ENCODE data around the gene SNCA.

Gene SNCA

GRCh38 chr4:89813197-89813596 lies 23.8 kb downstream of the SNCA start:
- no peak for DNase-seq (ENCODE audit: low read depth)

GRCh38 chr4:89807441-89808140 lies 29.4 kb downstream of the SNCA start:
- DNase-seq (ENCODE audit: low read depth), result no peak

GRCh38 chr4:89805297-89805696 lies 31.7 kb downstream of the SNCA start:
- no peak for DNase-seq (ENCODE audit: low read depth)

GRCh38 chr4:89803915-89804314 lies 33.0 kb downstream of the SNCA start:
- DNase-seq (ENCODE audit: low read depth), result no peak

- DNase-seq (ENCODE audit: low read depth), result no peak
These were observed 33.9 kb downstream of the SNCA start for GRCh38 chr4:89803036-89803435.

GRCh38 chr4:89800527-89801103 lies 36.3 kb downstream of the SNCA start:
- no peak for DNase-seq (ENCODE audit: low read depth)

GRCh38 chr4:89800012-89800516 lies 36.9 kb downstream of the SNCA start:
- no peak for DNase-seq (ENCODE audit: low read depth)

- no peak for DNase-seq (ENCODE audit: low read depth)
These were observed 37.9 kb downstream of the SNCA start for GRCh38 chr4:89799071-89799470.

- DNase-seq (ENCODE audit: low read depth), result no peak
These were observed 39.8 kb downstream of the SNCA start for GRCh38 chr4:89797117-89797516.

GRCh38 chr4:89788206-89789072 lies 48.5 kb downstream of the SNCA start:
- DNase-seq (ENCODE audit: low read depth), result no peak

- DNase-seq (ENCODE audit: low read depth), result no peak
These were observed 52.2 kb downstream of the SNCA start for GRCh38 chr4:89784686-89785231.

GRCh38 chr4:89781321-89781720 lies 55.6 kb downstream of the SNCA start:
- DNase-seq (ENCODE audit: low read depth), result no peak

- no peak for DNase-seq (ENCODE audit: low read depth)
These were observed 63.2 kb downstream of the SNCA start for GRCh38 chr4:89773805-89774204.

- DNase-seq (ENCODE audit: low read depth), result no peak
These were observed 67.1 kb downstream of the SNCA start for GRCh38 chr4:89769856-89770255.

- DNase-seq (ENCODE audit: low read depth), result no peak
These were observed 69.0 kb downstream of the SNCA start for GRCh38 chr4:89767924-89768323.

GRCh38 chr4:89765966-89766365 lies 71.0 kb downstream of the SNCA start:
- DNase-seq (ENCODE audit: low read depth), result no peak

- DNase-seq (ENCODE audit: low read depth), result no peak
These were observed 71.4 kb downstream of the SNCA start for GRCh38 chr4:89765528-89765927.

GRCh38 chr4:89762311-89762710 lies 74.7 kb downstream of the SNCA start:
- DNase-seq (ENCODE audit: low read depth), result no peak

GRCh38 chr4:89759426-89759825 lies 77.5 kb downstream of the SNCA start:
- no peak for DNase-seq (ENCODE audit: low read depth)

GRCh38 chr4:89757154-89757719 lies 79.7 kb downstream of the SNCA start:
- no peak for DNase-seq (ENCODE audit: low read depth)

- no peak for DNase-seq (ENCODE audit: low read depth)
These were observed 81.7 kb downstream of the SNCA start for GRCh38 chr4:89755220-89755619.

GRCh38 chr4:89754531-89754930 lies 82.4 kb downstream of the SNCA start:
- DNase-seq (ENCODE audit: low read depth), result no peak
